GM23338 (cell line): ENCODE results near the gene CENPB. TPM values are rescaled to one million over a fixed set of nuclear protein-coding genes. Genes with fewer than 3 reads are reported as not detected.

Experiments used
- ATAC-seq: fragments of 200-7000 bp; cut with Tn5 transposase; 3 replicates; pipeline ENCODE4 v1.9.1; 2020
- DNase-seq: peaks from one replicate; pipeline ENCODE4 v3.0.0-alpha.2; 2015; ENCODE audit warnings: low spot score
- H2AFZ ChIP-seq: fragments of 200-600 bp; sonication (generic); 2 replicates; pipeline ENCODE4 v1.8.0; 2016; ENCODE audit warnings: antibody characterized with exemption, mild to moderate bottlenecking, moderate library complexity
- H3F3A ChIP-seq: fragments of 200-600 bp; sonication (generic); replicated peaks from 2 replicates; pipeline ENCODE4 v1.8.0; 2017; ENCODE audit warnings: antibody characterized with exemption, mixed run types, low read depth
- H3K27ac ChIP-seq: fragments of 200-600 bp; sonication (generic); 2 replicates; pipeline ENCODE4 v1.6.1; 2016; ENCODE audit warnings: low read depth
- H3K27me3 ChIP-seq: fragments of 200-600 bp; sonication (generic); 2 replicates; pipeline ENCODE4 v1.8.0; 2016; ENCODE audit warnings: mild to moderate bottlenecking, mixed run types, moderate library complexity; ENCODE audit not compliant: insufficient read depth
- H3K36me3 ChIP-seq: fragments of 200-600 bp; sonication (generic); 2 replicates; pipeline ENCODE4 v1.8.0; 2016; ENCODE audit warnings: mild to moderate bottlenecking; ENCODE audit not compliant: insufficient read depth
- H3K4me1 ChIP-seq: fragments of 200-600 bp; sonication (generic); 2 replicates; pipeline ENCODE4 v1.8.0; 2016; ENCODE audit warnings: mild to moderate bottlenecking, moderate library complexity; ENCODE audit not compliant: insufficient read depth
- H3K4me2 ChIP-seq: fragments of 200-600 bp; sonication (generic); 2 replicates; pipeline ENCODE4 v1.7.1; 2017; ENCODE audit warnings: mixed run types
- H3K4me3 ChIP-seq: fragments of 200-600 bp; sonication (generic); 2 replicates; pipeline ENCODE4 v1.6.1; 2016; ENCODE audit warnings: mixed run types
- H3K79me2 ChIP-seq: fragments of 200-600 bp; sonication (generic); replicated peaks from 2 replicates; pipeline ENCODE4 v1.8.0; 2017; ENCODE audit warnings: mild to moderate bottlenecking; ENCODE audit not compliant: insufficient read depth
- H3K9me2 ChIP-seq: fragments of 200-600 bp; sonication (generic); 2 replicates; pipeline ENCODE4 v1.8.0; 2017; ENCODE audit not compliant: insufficient read depth
- H4K20me1 ChIP-seq: fragments of 200-600 bp; sonication (generic); replicated peaks from 2 replicates; pipeline ENCODE4 v1.8.0; 2017; ENCODE audit warnings: mild to moderate bottlenecking; ENCODE audit not compliant: insufficient read depth
- H3K27ac Mint-ChIP-seq: 2 replicates; pipeline ENCODE4 v1.8.0; 2020; ENCODE audit warnings: inconsistent platforms, mild to moderate bottlenecking, moderate library complexity, mixed read lengths
- H3K27me3 Mint-ChIP-seq: 3 replicates; pipeline ENCODE4 v1.8.0; 2022; ENCODE audit warnings: low read depth, mild to moderate bottlenecking, moderate library complexity, mixed read lengths, inconsistent platforms; ENCODE audit not compliant: insufficient read depth, poor library complexity
- H3K36me3 Mint-ChIP-seq: 3 replicates; pipeline ENCODE4 v1.8.0; 2021; ENCODE audit warnings: low read depth, mild to moderate bottlenecking, inconsistent platforms, moderate library complexity, mixed read lengths
- H3K4me1 Mint-ChIP-seq: 3 replicates; pipeline ENCODE4 v1.8.0; 2020; ENCODE audit warnings: mild to moderate bottlenecking, inconsistent platforms, mixed read lengths
- H3K4me3 Mint-ChIP-seq: 3 replicates; pipeline ENCODE4 v1.8.0; 2021; ENCODE audit warnings: moderate library complexity, mild to moderate bottlenecking, inconsistent platforms, mixed read lengths
- H3K9me3 Mint-ChIP-seq: 3 replicates; pipeline ENCODE4 v1.8.0; 2020; ENCODE audit warnings: moderate library complexity, mild to moderate bottlenecking, inconsistent platforms, mixed read lengths
- CREB1 ChIP-seq: fragments of 250-450 bp; sonication (Bioruptor Pico); IDR thresholded peaks from 2 replicates; pipeline ENCODE4 v1.5.0; 2020; ENCODE audit warnings: low read depth, mild to moderate bottlenecking, moderate library complexity
- JUNB ChIP-seq: IDR thresholded peaks from one replicate; pipeline ENCODE4 v1.6.1; 2016; ENCODE audit warnings: antibody characterized with exemption; ENCODE audit not compliant: unreplicated experiment
- POLR2AphosphoS5 ChIP-seq: IDR thresholded peaks from 2 replicates; pipeline ENCODE4 v1.6.1; 2016; ENCODE audit warnings: antibody characterized with exemption, low read depth
- STAT1 ChIP-seq: IDR thresholded peaks from one replicate; pipeline ENCODE4 v1.6.1; 2016; ENCODE audit warnings: antibody characterized with exemption; ENCODE audit not compliant: unreplicated experiment
- ZNF114 ChIP-seq: fragments of 250-450 bp; sonication (Bioruptor Pico); IDR thresholded peaks from 2 replicates; pipeline ENCODE4 v1.5.0; 2020; ENCODE audit warnings: mild to moderate bottlenecking, moderate library complexity
- ZNF331 ChIP-seq: fragments of 250-450 bp; sonication (Bioruptor Pico); IDR thresholded peaks from 2 replicates; pipeline ENCODE4 v1.5.0; 2020; ENCODE audit warnings: low read depth, mild to moderate bottlenecking, moderate library complexity
- polyA plus RNA-seq: library from polyadenylated mRNA; unstranded; fragments of >200 nt; fragmentation: Nextera tagmentation; extraction: Ambion mirVana; gene quantifications from 2 replicates; pipeline ENCODE4 v1.2.1, GENCODE V29; 2016
- total RNA-seq: library from RNA; depleted of rRNA; stranded (reverse); fragments of >200 nt; shearing (Covaris generic); gene quantifications from 2 replicates; pipeline ENCODE4 v1.2.3, GENCODE V29; 2014
- TF ChIP-seq, protein P1 (sequence below), 2 experiments: fragments of 200-600 bp in 1 of 2; sonication (generic) in 1 of 2; conservative IDR thresholded peaks; 2 replicates each; pipeline versions ENCODE4 v1.5.1 to v1.6.1; 2016 to 2017; ENCODE audit warnings: antibody characterized with exemption in 2 of 2, low read depth in 2 of 2, mild to moderate bottlenecking in 2 of 2, moderate library complexity in 1 of 2
- TF ChIP-seq, protein P2 (sequence below): IDR thresholded peaks from one replicate; pipeline ENCODE4 v1.6.1; 2018; ENCODE audit warnings: antibody characterized with exemption; ENCODE audit not compliant: unreplicated experiment

The CENPB gene
- total and polyA plus RNA-seq, 2 experiments from 2014 or later: 10.8 to 52.1 TPM

DNA sequence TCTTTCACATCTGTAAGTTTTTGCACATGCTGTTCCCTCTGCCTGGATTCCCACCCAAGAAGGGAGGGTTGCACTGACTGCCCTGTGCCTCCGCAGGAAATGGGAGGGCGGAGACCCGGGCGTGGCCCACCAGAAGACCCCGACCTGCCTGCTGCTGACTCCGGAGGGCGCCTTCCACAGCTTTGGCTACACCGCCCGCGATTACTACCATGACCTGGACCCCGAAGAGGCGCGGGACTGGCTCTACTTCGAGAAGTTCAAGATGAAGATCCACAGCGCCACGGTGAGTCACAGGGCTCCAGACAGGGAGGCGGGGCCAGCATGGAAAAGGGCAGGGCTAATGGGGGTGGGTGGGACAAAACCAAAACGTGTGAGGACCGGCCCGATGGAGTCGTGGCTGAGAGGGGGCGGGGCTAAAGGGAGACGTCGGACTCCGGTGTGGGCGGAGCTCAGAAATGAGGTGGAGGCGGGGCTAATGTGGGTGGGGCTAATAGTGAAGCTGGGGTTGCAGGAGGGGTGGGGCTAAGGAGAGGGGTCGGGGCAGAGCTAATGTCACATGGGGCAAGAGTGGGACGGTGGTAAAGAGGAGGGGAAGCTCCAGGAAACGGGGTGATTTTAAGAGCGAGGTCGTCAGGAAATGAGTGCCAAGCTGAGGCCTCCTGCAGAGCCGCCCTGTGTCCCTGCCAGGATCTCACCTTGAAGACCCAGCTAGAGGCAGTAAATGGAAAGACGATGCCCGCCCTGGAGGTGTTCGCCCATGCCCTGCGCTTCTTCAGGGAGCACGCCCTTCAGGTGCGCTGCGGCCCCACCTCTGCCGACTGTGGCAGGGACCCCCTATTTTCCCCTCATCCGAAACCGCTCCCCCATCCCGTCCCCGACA is 41.5 kb downstream of the CENPB start:
- ATAC-seq (peak; percentile 70), DNase-seq (peak; percentile 99)
- Mint-ChIP-seq H3K4me3 (peak overlapping the region; percentile 86), H3K9me3 (no peaks in the 10 kb centered on the region), H3K36me3 (no peaks in the 10 kb centered on the region), H3K27ac (0 out of 2 replicates have a peak overlapping the region, but pooled peaks have one; percentile 57), H3K27me3 (peaks cover 23% of the 10 kb centered on the region), H3K4me1 (peaks cover 20% of the 10 kb centered on the region)
- H3K27me3 ChIP-seq: peaks cover 13% of the 10 kb centered on the region; the same call in 1 of the 2 replicates
- H3K36me3 ChIP-seq: no peaks in the 10 kb centered on the region
- H3K4me2 ChIP-seq: peak overlapping the region; percentile 91
- TF ChIP-seq ZNF331 (CRISPR knock-in tag): no peak
- TF ChIP-seq POLR2AphosphoS5: 0 out of 2 replicates have a peak, but pooled peaks have one; percentile 41
- TF ChIP-seq, protein P1, sequence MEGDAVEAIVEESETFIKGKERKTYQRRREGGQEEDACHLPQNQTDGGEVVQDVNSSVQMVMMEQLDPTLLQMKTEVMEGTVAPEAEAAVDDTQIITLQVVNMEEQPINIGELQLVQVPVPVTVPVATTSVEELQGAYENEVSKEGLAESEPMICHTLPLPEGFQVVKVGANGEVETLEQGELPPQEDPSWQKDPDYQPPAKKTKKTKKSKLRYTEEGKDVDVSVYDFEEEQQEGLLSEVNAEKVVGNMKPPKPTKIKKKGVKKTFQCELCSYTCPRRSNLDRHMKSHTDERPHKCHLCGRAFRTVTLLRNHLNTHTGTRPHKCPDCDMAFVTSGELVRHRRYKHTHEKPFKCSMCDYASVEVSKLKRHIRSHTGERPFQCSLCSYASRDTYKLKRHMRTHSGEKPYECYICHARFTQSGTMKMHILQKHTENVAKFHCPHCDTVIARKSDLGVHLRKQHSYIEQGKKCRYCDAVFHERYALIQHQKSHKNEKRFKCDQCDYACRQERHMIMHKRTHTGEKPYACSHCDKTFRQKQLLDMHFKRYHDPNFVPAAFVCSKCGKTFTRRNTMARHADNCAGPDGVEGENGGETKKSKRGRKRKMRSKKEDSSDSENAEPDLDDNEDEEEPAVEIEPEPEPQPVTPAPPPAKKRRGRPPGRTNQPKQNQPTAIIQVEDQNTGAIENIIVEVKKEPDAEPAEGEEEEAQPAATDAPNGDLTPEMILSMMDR (conservative IDR thresholded peaks at IDR 0.05; ENCODE audit: low read depth in 2 of 2): peak in 1 of 2 experiments; percentile 26; a peak in 1 of 4 replicates
- 0 out of 2 replicates have a peak, but pooled peaks have one; percentile 13 for TF ChIP-seq CREB1 (CRISPR knock-in tag)
- TF ChIP-seq ZNF114: no peak
- no peak for TF ChIP-seq JUNB
- H2AFZ ChIP-seq: peak overlapping the region; percentile 93
- H3K27ac ChIP-seq: no peak overlapping the region
- peaks cover 7% of the 10 kb centered on the region; the same call in 1 of the 2 replicates for H3K4me1 ChIP-seq
- peak overlapping the region; percentile 75 for H3K4me3 ChIP-seq
- H3F3A ChIP-seq: no peaks in the 10 kb centered on the region
- no peaks in the 10 kb centered on the region for H4K20me1 ChIP-seq
- H3K79me2 ChIP-seq: no peaks in the 10 kb centered on the region
- H3K9me2 ChIP-seq: no peaks in the 10 kb centered on the region

DNA sequence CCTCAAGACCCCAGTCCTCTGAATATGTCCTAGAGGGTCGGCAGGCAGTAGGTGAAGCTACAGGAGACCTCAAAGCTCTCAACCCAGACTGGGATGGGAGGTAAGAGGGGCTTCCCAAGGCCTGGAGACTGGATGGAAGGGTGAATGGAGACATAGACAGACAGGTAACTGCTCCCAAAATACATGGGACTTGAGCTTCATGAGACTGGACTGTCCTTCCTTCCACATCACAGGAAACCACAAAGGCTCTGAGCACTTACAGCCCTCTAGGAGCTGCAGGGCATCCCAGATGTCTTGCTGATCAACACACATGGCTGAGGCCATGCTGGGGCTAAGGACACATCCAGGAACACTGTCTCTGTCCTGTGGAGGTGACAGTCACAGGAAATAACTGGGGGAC is 42.5 kb downstream of the CENPB start:
- Mint-ChIP-seq H3K27me3 (peaks cover 22% of the 10 kb centered on the region), H3K4me3 (peak overlapping the region; percentile 86), H3K27ac (no peak overlapping the region), H3K9me3 (no peaks in the 10 kb centered on the region), H3K36me3 (no peaks in the 10 kb centered on the region), H3K4me1 (peaks cover 27% of the 10 kb centered on the region)
- Histone ChIP-seq H3K4me3 (no peak overlapping the region), H3K36me3 (no peaks in the 10 kb centered on the region), H3K9me2 (no peaks in the 10 kb centered on the region), H2AFZ (no peak overlapping the region), H3K79me2 (no peaks in the 10 kb centered on the region), H3K27me3 (peaks cover 6% of the 10 kb centered on the region; the same call in 1 of the 2 replicates), H3F3A (no peaks in the 10 kb centered on the region), H4K20me1 (no peaks in the 10 kb centered on the region), H3K4me2 (peak overlapping the region; percentile 86), H3K4me1 (peaks cover 5% of the 10 kb centered on the region; the same call in 1 of the 2 replicates), H3K27ac (no peak overlapping the region)
- DNase-seq (no peak), ATAC-seq (no peak)
- TF ChIP-seq JUNB (no peak), CREB1 (CRISPR knock-in tag) (no peak), ZNF114 (no peak), STAT1 (no peak), ZNF331 (CRISPR knock-in tag) (no peak), POLR2AphosphoS5 (no peak)
- TF ChIP-seq, protein P2, sequence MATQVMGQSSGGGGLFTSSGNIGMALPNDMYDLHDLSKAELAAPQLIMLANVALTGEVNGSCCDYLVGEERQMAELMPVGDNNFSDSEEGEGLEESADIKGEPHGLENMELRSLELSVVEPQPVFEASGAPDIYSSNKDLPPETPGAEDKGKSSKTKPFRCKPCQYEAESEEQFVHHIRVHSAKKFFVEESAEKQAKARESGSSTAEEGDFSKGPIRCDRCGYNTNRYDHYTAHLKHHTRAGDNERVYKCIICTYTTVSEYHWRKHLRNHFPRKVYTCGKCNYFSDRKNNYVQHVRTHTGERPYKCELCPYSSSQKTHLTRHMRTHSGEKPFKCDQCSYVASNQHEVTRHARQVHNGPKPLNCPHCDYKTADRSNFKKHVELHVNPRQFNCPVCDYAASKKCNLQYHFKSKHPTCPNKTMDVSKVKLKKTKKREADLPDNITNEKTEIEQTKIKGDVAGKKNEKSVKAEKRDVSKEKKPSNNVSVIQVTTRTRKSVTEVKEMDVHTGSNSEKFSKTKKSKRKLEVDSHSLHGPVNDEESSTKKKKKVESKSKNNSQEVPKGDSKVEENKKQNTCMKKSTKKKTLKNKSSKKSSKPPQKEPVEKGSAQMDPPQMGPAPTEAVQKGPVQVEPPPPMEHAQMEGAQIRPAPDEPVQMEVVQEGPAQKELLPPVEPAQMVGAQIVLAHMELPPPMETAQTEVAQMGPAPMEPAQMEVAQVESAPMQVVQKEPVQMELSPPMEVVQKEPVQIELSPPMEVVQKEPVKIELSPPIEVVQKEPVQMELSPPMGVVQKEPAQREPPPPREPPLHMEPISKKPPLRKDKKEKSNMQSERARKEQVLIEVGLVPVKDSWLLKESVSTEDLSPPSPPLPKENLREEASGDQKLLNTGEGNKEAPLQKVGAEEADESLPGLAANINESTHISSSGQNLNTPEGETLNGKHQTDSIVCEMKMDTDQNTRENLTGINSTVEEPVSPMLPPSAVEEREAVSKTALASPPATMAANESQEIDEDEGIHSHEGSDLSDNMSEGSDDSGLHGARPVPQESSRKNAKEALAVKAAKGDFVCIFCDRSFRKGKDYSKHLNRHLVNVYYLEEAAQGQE: no peak
- TF ChIP-seq, protein P1 (conservative IDR thresholded peaks at IDR 0.05; ENCODE audit: low read depth in 2 of 2): no peak
